Measurements from ENCODE around the gene MPPE1.
"Not testable (repeated sequence)": the region's sequence is repeated elsewhere in the genome, so short reads cannot be mapped to it uniquely, and the experiment has no call there.

The MPPE1 gene

GRCh38 chr18:11937874-11938478 is 29.9 kb upstream of the MPPE1 start:
- DNase-seq: peak; percentile 37 to 94 (median 82)
- intact Hi-C loops (cut with DNase I): loop anchor here (2.0 kb wide), 1 partner anchor 101 kb away; no protein-coding TSS in a partner anchor

- DNase-seq: no peak
- intact Hi-C loops (cut with DNase I): no loop called here
These were observed 24.3 kb upstream of the MPPE1 start for GRCh38 chr18:11932393-11932792.

- intact Hi-C loops (cut with DNase I): no loop called here
- no peak for DNase-seq
These were observed 19.4 kb upstream of the MPPE1 start for GRCh38 chr18:11927497-11927896.

GRCh38 chr18:11925800-11926481 is 17.8 kb upstream of the MPPE1 start:
- no peak for DNase-seq
- intact Hi-C loops (cut with DNase I): no loop called here

- no peak for DNase-seq
- intact Hi-C loops (cut with DNase I): no loop called here
These were observed 15.3 kb upstream of the MPPE1 start for GRCh38 chr18:11923450-11923849.

- intact Hi-C loops (cut with DNase I); DNase-seq: not testable (repeated sequence)
These were observed 11.4 kb upstream of the MPPE1 start for GRCh38 chr18:11919522-11919921.

GRCh38 chr18:11916880-11917279 is 8.8 kb upstream of the MPPE1 start:
- DNase-seq: peak in 1 of 42 donors; percentile 12
- intact Hi-C loops (cut with DNase I): not testable (repeated sequence)

GRCh38 chr18:11909591-11910026 is 1.5 kb upstream of the MPPE1 start:
- DNase-seq: no peak
- intact Hi-C loops (cut with DNase I): loop anchor here (5.0 kb wide), 1 partner anchor 57 kb away; the partner anchor contains the start of gene CHMP1B

- DNase-seq: peak in 8 of 42 donors; percentile 41 to 65 (median 55)
- intact Hi-C loops (cut with DNase I): loop anchor here (5.0 kb wide), 1 partner anchor 57 kb away; the partner anchor contains the start of gene CHMP1B
These were observed 941 bp upstream of the MPPE1 start for GRCh38 chr18:11909061-11909455.

- intact Hi-C loops (cut with DNase I): loop anchor here (5.0 kb wide), 1 partner anchor 55 kb away; the partner anchor contains the start of gene CHMP1B
- DNase-seq: peak in 1 of 42 donors; percentile 42
These were observed 917 bp downstream of the MPPE1 start for GRCh38 chr18:11906926-11907874.

GRCh38 chr18:11906176-11906575 is 1.9 kb downstream of the MPPE1 start:
- DNase-seq: no peak
- intact Hi-C loops (cut with DNase I): loop anchor here (5.0 kb wide), 1 partner anchor 54 kb away; the partner anchor contains the start of gene CHMP1B

- no peak for DNase-seq
- intact Hi-C loops (cut with DNase I): loop anchor here (5.0 kb wide), 1 partner anchor 53 kb away; the partner anchor contains the start of gene CHMP1B
These were observed 2.5 kb downstream of the MPPE1 start for GRCh38 chr18:11905613-11906012.

- intact Hi-C loops (cut with DNase I): no loop called here
- peak in 15 of 42 donors; percentile 15 to 79 (median 40) for DNase-seq
These were observed 5.4 kb downstream of the MPPE1 start for GRCh38 chr18:11902522-11903292.

- intact Hi-C loops (cut with DNase I): no loop called here
- DNase-seq: no peak
These were observed 6.2 kb downstream of the MPPE1 start for GRCh38 chr18:11901826-11902438.

GRCh38 chr18:11899063-11899462 is 9.1 kb downstream of the MPPE1 start:
- intact Hi-C loops (cut with DNase I): no loop called here

GRCh38 chr18:11897781-11898180 is 10.3 kb downstream of the MPPE1 start:
- intact Hi-C loops (cut with DNase I): no loop called here

More at GRCh38 chr18:11899063-11899462, 9.1 kb downstream of the MPPE1 start:
- DNase-seq: no peak

GRCh38 chr18:11892438-11892837 is 15.7 kb downstream of the MPPE1 start:
- DNase-seq; intact Hi-C loops (cut with DNase I): not testable (repeated sequence)

More at GRCh38 chr18:11897781-11898180, 10.3 kb downstream of the MPPE1 start:
- DNase-seq: no peak

- no peak for DNase-seq
- intact Hi-C loops (cut with DNase I): no loop called here
These were observed 16.4 kb downstream of the MPPE1 start for GRCh38 chr18:11891737-11892136.

Data from head of caudate nucleus (tissue), 42 donors.